ENCODE measurements around the gene ATF6B. TPM values are rescaled to one million over a fixed set of nuclear protein-coding genes. Genes with fewer than 3 reads are reported as not detected.
"Not testable (repeated sequence)": the region's sequence is repeated elsewhere in the genome, so short reads cannot be mapped to it uniquely, and the experiment has no call there.

Gene ATF6B
- total RNA-seq, 1 donor: 23.8 TPM

DNA sequence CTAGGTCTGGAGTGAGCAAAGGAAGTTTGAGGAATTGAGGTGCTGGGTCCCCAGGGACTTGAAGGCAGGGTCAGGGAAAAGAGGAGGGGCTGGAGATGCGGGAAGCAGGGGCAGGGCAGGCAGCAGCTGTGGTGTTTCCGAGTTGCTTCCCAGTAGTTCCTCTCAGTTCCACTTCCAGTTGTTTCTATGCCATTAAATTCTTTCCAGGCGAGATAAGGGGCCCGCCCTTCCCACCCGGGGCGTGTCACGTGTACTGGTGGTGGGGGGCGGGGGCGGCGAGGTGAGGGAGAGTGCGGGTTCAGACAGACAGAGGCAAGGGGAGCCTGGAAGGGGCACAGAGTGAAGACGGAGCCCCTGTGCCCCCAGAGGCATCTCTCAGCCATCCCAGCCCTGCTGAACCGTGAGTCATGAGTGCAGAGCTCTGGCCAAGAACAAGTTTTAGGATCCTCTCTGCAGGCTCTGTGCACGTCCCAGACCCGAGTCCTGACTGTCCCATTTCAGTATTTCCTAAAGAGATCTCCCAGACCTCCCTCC lies 19.9 kb downstream of the ATF6B start:
- peak; percentile 80 for DNase-seq (ENCODE audit: low read depth)
- TF ChIP-seq, protein P1, sequence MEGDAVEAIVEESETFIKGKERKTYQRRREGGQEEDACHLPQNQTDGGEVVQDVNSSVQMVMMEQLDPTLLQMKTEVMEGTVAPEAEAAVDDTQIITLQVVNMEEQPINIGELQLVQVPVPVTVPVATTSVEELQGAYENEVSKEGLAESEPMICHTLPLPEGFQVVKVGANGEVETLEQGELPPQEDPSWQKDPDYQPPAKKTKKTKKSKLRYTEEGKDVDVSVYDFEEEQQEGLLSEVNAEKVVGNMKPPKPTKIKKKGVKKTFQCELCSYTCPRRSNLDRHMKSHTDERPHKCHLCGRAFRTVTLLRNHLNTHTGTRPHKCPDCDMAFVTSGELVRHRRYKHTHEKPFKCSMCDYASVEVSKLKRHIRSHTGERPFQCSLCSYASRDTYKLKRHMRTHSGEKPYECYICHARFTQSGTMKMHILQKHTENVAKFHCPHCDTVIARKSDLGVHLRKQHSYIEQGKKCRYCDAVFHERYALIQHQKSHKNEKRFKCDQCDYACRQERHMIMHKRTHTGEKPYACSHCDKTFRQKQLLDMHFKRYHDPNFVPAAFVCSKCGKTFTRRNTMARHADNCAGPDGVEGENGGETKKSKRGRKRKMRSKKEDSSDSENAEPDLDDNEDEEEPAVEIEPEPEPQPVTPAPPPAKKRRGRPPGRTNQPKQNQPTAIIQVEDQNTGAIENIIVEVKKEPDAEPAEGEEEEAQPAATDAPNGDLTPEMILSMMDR (IDR thresholded peaks at IDR 0.05; ENCODE audit: insufficient read depth, low read length): no peak
- H3K4me3 ChIP-seq (ENCODE audit: low read depth, low read length): peak overlapping the region; percentile 69

DNA sequence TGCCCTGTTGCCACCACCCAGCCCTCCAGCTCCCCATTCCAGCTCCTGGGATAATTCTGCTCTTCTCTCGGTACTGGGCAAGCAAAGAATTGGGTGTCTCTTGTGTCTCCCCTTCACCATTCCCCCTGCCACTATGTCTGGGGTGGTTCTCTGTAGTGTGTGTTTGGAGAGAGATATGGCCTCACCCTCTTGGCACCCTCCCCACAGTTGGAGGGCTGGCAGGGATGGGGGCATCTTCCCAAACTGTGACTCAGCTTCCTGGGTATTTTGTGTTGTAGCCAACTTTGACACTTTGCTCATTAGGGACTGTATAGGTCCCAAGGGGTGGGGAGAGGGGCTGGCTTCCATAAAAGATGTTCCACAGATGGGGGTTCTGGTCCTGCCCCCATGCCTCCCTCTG lies 20.6 kb downstream of the ATF6B start:
- DNase-seq (ENCODE audit: low read depth): peak; percentile 64
- H3K4me3 ChIP-seq (ENCODE audit: low read depth, low read length): peak overlapping the region; percentile 69
- TF ChIP-seq, protein P1 (IDR thresholded peaks at IDR 0.05; ENCODE audit: insufficient read depth, low read length): no peak

DNA sequence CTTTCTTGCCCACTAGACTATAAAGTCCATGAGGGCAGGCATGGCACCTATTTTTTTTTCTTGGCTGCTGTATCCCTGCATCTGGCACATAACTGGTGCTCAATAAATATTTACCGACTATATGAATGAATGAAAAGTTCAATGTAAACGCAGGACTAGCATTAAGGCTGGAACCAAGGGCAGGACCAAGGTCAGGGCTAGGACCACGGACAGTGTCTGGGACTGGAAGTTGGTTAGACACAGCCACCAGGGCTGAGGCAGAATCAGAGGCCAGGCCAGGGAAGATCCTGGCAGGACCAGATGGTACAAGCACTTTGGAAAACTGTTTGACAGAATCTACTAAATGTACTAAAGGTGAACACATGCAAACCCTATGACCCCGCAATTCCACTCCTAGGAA lies 22.6 kb downstream of the ATF6B start:
- no peak overlapping the region for H3K4me3 ChIP-seq (ENCODE audit: low read depth, low read length)
- TF ChIP-seq, protein P1 (IDR thresholded peaks at IDR 0.05; ENCODE audit: insufficient read depth, low read length): no peak
- peak; percentile 47 for DNase-seq (ENCODE audit: low read depth)

DNA sequence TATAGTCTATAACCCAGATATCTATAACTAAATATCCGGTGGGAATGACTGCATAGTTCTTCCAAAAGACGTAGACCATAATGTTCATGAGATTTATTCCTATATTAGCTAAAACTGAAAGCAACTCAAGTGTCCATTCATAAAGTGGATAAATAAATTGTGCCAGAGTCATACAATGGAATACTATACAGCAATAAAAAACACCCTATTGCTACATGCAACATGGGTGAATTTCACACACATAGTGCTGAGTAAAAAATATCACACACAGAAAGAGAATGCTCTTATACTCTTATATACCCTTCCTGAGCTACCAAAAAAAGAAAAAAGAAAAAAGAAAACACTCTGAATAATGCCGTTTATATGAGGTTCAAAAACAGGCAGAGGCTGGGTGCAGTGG lies 25.8 kb downstream of the ATF6B start:
- no peak overlapping the region for H3K4me3 ChIP-seq (ENCODE audit: low read depth, low read length)
- TF ChIP-seq, protein P1 (IDR thresholded peaks at IDR 0.05; ENCODE audit: insufficient read depth, low read length): no peak
- no peak for DNase-seq (ENCODE audit: low read depth)

DNA sequence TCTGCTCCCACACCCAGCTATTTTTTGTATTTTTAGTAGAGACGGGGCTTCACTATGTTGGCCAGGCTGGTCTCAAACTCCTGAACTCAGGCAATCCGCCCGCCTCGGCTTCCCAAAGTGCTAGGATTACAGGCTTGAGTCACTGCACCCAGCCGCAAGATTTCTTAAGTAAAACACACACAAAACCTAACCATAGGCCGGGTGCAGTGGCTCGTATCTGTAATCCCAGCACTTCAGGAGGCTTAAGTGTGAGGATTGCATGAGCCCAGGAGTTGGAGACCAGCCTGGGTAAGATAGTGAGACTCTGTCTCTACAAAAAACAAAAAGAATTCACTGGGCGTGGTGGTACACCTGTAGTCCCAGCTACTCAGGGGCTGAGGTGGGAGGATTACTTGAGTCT lies 27.8 kb downstream of the ATF6B start:
- not testable (repeated sequence) for DNase-seq (ENCODE audit: low read depth); H3K4me3 ChIP-seq (ENCODE audit: low read depth, low read length)

DNA sequence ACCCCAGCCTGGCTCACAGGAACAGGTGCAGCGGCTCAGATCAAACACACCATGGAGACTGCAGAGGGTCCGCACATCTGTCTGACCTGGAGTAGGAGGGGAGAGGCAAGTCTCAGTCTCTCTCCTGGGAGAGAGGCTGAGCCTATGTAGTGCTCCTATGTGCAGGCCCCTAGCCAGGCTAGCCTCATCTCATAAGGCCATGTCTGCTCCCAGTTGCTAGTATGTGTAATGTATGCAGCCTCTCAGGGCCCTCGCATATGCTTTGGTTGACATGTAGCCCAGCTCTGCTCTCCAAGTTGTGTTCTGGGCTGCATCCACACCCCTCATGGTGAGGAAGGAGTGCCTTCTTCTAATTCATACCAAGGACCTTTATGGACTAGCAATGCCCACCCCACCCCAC lies 30.7 kb downstream of the ATF6B start:
- H3K4me3 ChIP-seq (ENCODE audit: low read depth, low read length): no peak overlapping the region
- DNase-seq (ENCODE audit: low read depth): no peak
- TF ChIP-seq, protein P1 (IDR thresholded peaks at IDR 0.05; ENCODE audit: insufficient read depth, low read length): no peak

DNA sequence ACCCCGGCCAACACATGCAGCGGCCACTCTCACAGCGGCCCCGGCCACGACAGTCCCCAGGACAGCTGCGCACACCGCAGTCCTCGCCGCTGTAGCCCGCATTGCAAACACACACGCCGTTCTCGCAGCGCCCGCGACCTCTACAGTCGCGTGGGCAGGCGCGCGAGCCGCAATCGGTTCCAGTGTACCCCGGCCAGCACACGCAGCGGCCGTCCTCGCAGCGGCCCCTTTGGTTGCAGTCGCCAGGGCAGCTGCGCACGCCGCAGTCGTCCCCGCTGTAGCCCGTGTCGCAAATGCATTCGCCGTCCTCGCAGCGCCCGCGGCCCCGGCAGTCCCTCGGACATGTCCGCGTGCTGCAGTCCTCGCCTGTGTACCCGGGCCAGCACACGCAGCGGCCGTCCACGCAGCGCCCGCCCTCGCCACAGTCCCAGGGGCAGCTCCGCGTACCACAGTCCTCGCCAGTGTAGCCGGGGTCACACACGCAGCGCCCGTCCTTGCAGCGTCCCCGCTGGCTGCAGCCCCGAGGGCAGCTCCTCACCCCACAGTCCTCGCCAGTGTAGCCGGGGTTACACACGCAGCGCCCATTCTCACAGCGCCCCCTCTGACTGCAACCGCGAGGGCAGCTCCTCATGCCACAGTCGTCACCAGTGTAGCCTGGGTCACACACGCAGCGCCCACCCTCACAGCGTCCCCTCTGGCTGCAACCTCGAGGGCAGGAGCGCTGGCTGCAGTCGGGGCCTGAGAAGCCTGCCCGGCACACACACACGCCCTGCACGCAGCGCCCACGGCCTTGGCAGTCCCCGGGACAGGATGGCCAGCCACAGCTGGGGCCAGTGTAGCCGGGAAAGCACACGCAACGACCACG lies 31.4 kb downstream of the ATF6B start:
- no peak overlapping the region for H3K4me3 ChIP-seq (ENCODE audit: low read depth, low read length)
- TF ChIP-seq, protein P1 (IDR thresholded peaks at IDR 0.05; ENCODE audit: insufficient read depth, low read length): no peak
- DNase-seq (ENCODE audit: low read depth): no peak
